Activated B cell treated with CpG ODN at 0.5 μM for 24 hours (primary cell): ENCODE measurements around the gene PDP2. TPM values are rescaled to one million over a fixed set of nuclear protein-coding genes. Genes with fewer than 3 reads are reported as not detected.

Experiments
- ATAC-seq: fragments of 200-7000 bp; cut with Tn5 transposase; one replicate; pipeline ENCODE4 v1.10.0; 2021; ENCODE audit warnings: low read depth, mild to moderate bottlenecking, moderate library complexity
- CTCF ChIA-PET: fragments of 350-600 bp; sonication (Branson Sonifier 250); formaldehyde crosslinking; loops from one replicate; lab custom pipeline; 2021; ENCODE audit warnings: antibody characterized with exemption; lab: Charles Lee
- POLR2A ChIA-PET: fragments of 350-600 bp; sonication (Branson Sonifier 250); formaldehyde crosslinking; loops from one replicate; lab custom pipeline; 2021; ENCODE audit warnings: antibody characterized with exemption; lab: Charles Lee
- DNase-seq: peaks from one replicate; pipeline ENCODE4 v3.0.0; 2022
- H3K27ac Mint-ChIP-seq: one replicate; pipeline ENCODE4 v1.8.0; 2020; ENCODE audit warnings: mixed read lengths
- H3K27me3 Mint-ChIP-seq: one replicate; pipeline ENCODE4 v1.8.0; 2021; ENCODE audit warnings: mixed read lengths
- H3K36me3 Mint-ChIP-seq: one replicate; pipeline ENCODE4 v1.8.0; 2021; ENCODE audit warnings: low read depth, mixed read lengths
- H3K4me1 Mint-ChIP-seq: one replicate; pipeline ENCODE4 v1.8.0; 2021; ENCODE audit warnings: mixed read lengths
- H3K4me3 Mint-ChIP-seq: one replicate; pipeline ENCODE4 v1.8.0; 2020; ENCODE audit warnings: mild to moderate bottlenecking, mixed read lengths
- H3K9me3 Mint-ChIP-seq: one replicate; pipeline ENCODE4 v1.8.0; 2020; ENCODE audit warnings: mixed read lengths
- intact Hi-C: fragments of 100-400 bp; cut with micrococcal nuclease; formaldehyde crosslinking; loops from one replicate; pipeline ENCODE4 v1.15.1; 2024
- total RNA-seq: library from RNA; stranded (reverse); gene quantifications from 2 replicates; pipeline ENCODE4 v1.2.3, GENCODE V29; 2022
- TF ChIP-seq, protein P1 (sequence below): fragments of 200-600 bp; IDR thresholded peaks from one replicate; pipeline ENCODE4 v1.8.0; 2022; ENCODE audit warnings: antibody characterized with exemption, mild to moderate bottlenecking

The PDP2 gene
- total RNA-seq, 1 donor from 2014 or later, result 13.2 TPM

DNA sequence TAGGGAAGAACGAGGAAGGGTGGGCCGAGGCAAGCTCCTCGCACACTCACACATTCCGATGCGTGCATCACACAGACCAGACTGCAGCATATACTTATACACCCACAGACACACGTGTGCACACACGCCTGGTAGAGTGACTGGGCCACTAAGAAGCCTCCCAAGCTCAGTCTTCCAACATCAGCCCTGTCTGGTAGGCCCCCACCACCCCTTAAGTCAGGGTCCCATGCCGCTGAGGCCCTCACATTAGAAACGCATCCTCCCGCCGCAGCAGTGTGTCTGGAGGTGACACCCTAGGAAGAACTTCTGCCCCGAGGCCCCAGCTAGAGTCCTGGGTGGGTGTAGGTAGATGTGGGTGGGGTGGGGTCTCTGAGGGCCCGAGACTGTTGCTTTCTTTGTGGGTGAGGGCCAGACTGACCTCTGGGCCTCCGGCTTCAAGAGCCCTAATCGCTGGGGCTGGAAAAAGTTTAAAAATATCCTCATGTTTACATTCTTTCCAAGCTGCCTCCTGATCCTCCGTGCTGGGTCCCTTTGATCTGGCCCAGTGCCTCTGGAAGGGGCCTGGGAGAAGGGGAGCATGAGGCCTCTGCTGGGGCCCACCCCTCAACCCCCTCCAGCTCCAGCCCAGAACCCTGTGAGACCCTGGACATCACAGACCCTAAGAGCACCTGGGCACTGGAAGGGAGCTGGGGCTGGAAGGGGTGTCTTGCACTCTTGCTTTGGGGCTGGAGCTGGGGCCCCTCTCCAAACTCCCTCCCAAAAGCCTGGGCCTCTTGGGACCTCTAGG is 24.7 kb downstream of the PDP2 start:
- ATAC-seq (no peak), DNase-seq (no peak)
- ChIA-PET CTCF (no interaction called here), POLR2A (no interaction called here)
- Mint-ChIP-seq H3K4me1 (no peaks in the 10 kb centered on the region), H3K4me3 (no peak overlapping the region), H3K27ac (no peak overlapping the region), H3K9me3 (no peaks in the 10 kb centered on the region), H3K36me3 (no peaks in the 10 kb centered on the region), H3K27me3 (peaks cover 5% of the 10 kb centered on the region)
- TF ChIP-seq, protein P1, sequence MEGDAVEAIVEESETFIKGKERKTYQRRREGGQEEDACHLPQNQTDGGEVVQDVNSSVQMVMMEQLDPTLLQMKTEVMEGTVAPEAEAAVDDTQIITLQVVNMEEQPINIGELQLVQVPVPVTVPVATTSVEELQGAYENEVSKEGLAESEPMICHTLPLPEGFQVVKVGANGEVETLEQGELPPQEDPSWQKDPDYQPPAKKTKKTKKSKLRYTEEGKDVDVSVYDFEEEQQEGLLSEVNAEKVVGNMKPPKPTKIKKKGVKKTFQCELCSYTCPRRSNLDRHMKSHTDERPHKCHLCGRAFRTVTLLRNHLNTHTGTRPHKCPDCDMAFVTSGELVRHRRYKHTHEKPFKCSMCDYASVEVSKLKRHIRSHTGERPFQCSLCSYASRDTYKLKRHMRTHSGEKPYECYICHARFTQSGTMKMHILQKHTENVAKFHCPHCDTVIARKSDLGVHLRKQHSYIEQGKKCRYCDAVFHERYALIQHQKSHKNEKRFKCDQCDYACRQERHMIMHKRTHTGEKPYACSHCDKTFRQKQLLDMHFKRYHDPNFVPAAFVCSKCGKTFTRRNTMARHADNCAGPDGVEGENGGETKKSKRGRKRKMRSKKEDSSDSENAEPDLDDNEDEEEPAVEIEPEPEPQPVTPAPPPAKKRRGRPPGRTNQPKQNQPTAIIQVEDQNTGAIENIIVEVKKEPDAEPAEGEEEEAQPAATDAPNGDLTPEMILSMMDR, result no peak
- intact Hi-C loops, result no loop called here

DNA sequence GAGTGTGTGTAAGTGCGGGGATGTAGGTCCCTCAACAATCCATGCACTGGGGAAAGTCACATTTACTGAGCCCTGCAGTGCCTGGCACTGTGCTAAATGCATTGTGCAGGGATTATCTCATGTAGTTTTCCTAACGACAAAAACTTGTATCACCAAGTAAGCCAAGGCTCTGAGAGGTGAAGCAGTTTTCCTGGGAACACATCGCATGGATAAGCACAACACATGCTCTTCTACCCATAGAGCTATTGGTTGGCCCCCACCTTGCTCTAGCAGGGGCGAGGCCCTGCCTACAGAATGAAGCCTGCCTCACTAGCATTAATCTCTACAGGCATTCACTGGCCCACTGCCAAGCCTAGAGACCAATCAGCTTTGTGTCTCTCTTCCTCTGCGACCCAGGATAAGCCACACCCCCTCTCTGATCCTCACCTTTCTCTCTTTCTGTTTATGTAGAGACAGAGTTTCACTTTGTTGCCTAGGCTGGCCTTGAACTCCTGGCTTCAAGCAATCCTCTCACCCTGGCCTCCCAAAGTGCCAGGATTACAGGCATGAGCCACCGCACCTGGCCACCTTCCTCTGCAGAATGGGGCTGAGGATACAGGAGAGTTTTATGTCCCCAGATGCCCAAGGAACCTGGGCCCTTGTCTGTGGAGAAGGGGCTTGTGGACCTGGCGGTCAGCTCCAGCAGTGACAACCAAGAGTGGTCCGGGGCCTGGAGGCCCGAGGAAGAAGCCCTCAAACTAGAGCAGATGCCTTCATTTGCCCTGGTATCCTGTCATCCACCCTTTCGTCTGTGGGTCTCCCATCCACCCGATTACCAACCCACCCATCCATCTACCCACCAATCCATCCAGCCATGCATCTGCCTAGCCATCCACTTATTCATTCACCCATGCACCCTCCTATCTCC is 25.6 kb downstream of the PDP2 start:
- no peak overlapping the region for H3K27ac Mint-ChIP-seq
- H3K27me3 Mint-ChIP-seq, result peaks cover 5% of the 10 kb centered on the region
- ChIA-PET CTCF (no interaction called here), POLR2A (interaction anchor here (1.2 kb wide), 1 partner anchor 37 kb away, joined by 3 read pairs; no protein-coding TSS in a partner anchor)
- no peaks in the 10 kb centered on the region for H3K36me3 Mint-ChIP-seq
- H3K4me1 Mint-ChIP-seq, result no peaks in the 10 kb centered on the region
- TF ChIP-seq, protein P1, result no peak
- no peak for DNase-seq
- no peak for ATAC-seq
- no peaks in the 10 kb centered on the region for H3K9me3 Mint-ChIP-seq
- H3K4me3 Mint-ChIP-seq, result no peak overlapping the region
- intact Hi-C loops, result no loop called here

DNA sequence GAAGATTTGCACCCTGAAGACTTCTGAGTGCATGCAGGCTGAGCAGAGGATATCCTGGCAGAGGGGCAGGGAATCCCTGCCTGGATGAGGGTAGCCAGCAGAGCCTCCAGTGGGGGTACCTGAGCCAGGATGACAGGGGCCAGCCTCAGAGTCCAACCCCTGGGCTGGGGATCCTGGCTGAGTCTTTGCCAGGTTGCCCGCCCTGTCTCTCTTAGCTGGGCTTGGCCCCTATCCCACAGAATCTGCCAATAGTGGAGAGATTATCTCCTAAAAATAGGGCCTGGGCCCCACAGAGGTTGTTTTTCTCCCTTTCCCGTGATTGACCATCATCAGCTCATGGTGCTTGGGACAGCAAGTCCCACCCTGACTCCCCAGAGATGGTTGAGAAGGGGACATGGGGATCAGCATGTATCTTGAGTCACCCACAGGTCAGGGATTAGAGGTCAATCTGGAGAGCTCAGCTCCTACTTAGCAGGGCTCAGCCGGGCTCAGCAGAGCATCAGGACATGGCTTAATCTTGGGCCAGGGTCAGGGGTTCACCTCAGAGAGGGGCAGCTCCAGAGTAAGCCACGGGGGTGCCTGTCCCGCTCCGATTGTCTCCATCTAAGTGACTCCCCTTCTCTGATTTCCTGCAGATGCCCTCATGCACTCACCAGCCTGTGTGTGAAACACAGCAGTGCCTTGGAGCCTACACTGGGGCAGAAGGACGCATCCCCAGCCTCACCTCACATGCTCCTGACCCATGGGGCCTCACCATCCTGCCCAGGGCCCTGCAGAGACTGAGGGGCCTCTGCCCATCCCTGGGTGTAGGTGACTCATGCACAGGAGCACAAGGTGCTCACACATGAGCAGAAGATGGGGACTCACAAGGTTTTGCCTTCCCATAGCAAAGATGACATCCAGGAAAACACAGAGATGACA is 26.9 kb downstream of the PDP2 start:
- Mint-ChIP-seq H3K27ac (no peak overlapping the region), H3K4me1 (no peaks in the 10 kb centered on the region), H3K4me3 (no peak overlapping the region), H3K9me3 (no peaks in the 10 kb centered on the region), H3K36me3 (no peaks in the 10 kb centered on the region), H3K27me3 (peaks cover 5% of the 10 kb centered on the region)
- ChIA-PET CTCF (no interaction called here), POLR2A (interaction anchor here (1.2 kb wide), 1 partner anchor 39 kb away, joined by 3 read pairs; no protein-coding TSS in a partner anchor)
- ATAC-seq (no peak), DNase-seq (no peak)
- intact Hi-C loops, result no loop called here
- TF ChIP-seq, protein P1, result no peak

DNA sequence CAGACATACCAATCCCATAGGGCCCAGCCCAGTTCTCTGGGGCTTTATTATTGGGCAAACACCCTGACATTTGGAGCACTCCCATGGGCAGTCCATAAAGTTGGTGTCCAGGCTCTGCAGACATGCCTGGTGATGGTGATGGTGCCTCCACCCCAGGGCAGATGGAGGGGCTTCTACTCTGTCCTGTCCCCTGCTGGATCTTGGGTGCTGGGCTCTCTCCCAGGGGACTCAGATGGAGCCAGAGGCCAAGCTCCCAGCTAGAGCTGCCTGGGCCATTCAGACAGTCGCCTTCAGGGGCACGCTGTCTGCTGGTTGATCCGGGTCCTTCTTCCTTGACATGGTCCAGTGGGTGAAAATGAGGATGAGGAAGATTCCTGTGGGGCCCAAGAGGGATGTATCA is 27.8 kb downstream of the PDP2 start:
- Mint-ChIP-seq H3K9me3 (no peaks in the 10 kb centered on the region), H3K27ac (no peak overlapping the region), H3K36me3 (no peaks in the 10 kb centered on the region), H3K27me3 (peaks cover 5% of the 10 kb centered on the region), H3K4me3 (no peak overlapping the region), H3K4me1 (no peaks in the 10 kb centered on the region)
- ATAC-seq, result no peak
- intact Hi-C loops, result no loop called here
- TF ChIP-seq, protein P1, result no peak
- ChIA-PET POLR2A (no interaction called here), CTCF (no interaction called here)
- no peak for DNase-seq
